Stomach (tissue), 9 donors: ENCODE data around the gene CFAP54. TPM values are rescaled to one million over a fixed set of nuclear protein-coding genes. Genes with fewer than 3 reads are reported as not detected.
A peak's percentile ranks its signal among the peaks of the same experiment; 100 is the strongest.

Experiments used
- DNase-seq, 2 donors: peaks; one replicate each; pipeline versions ENCODE4 v3.0.0 to v3.0.0-alpha.2; 2013 to 2019
- H3K27ac ChIP-seq, 5 donors: fragments of 200-600 bp in 4 of 5; sonication (generic) in 4 of 5; one replicate each; pipeline ENCODE4 v1.5.1; 2013 to 2019; ENCODE audit warnings: mild to moderate bottlenecking in 1 of 5, moderate library complexity in 1 of 5
- H3K27me3 ChIP-seq, 3 donors: fragments of 200-600 bp; sonication (generic); one replicate each; pipeline ENCODE4 v1.5.1; 2017 to 2019; ENCODE audit warnings: mixed run types in 1 of 3
- H3K36me3 ChIP-seq, 4 donors: fragments of 200-600 bp; sonication (generic); 1 replicate in 3 of 4; 2 replicates in 1 of 4; pipeline ENCODE4 v1.5.1; 2016 to 2019
- H3K4me1 ChIP-seq, 4 donors: fragments of 200-600 bp; sonication (generic); one replicate each; pipeline ENCODE4 v1.5.1; 2016 to 2019
- H3K4me3 ChIP-seq, 4 donors: fragments of 200-600 bp; sonication (generic) in 3 of 4; one replicate each; pipeline ENCODE4 v1.5.1; 2016 to 2019; ENCODE audit warnings: mild to moderate bottlenecking in 1 of 4
- H3K9me3 ChIP-seq, 4 donors: fragments of 200-600 bp; sonication (generic); one replicate each; pipeline ENCODE4 v1.5.1; 2016 to 2019
- EP300 ChIP-seq: sonication (generic); formaldehyde crosslinking; IDR thresholded peaks from one replicate; pipeline ENCODE4 v1.6.1; 2017; ENCODE audit warnings: antibody characterized with exemption
- POLR2A ChIP-seq, 4 donors: fragments of 450-650 bp; IDR thresholded peaks; one replicate each; pipeline ENCODE4 v1.6.1; 2016; ENCODE audit warnings: antibody characterized with exemption in 4 of 4, control low read depth in 2 of 4, mild to moderate bottlenecking in 1 of 4, moderate library complexity in 1 of 4
- POLR2AphosphoS5 ChIP-seq, 3 donors: sonication (generic); formaldehyde crosslinking; IDR thresholded peaks; one replicate each; pipeline ENCODE4 v1.6.1; 2016; ENCODE audit warnings: antibody characterized with exemption in 3 of 3
- WGBS, 5 donors: extraction: QIAGEN DNeasy Blood & Tissue Kit in 3 of 5; methylation state at CpG; one replicate each; pipeline versions ENCODE4 v1.1.5 to v1.1.7; 2013 to 2018; 5-methylcytosine and 5-hydroxymethylcytosine counted together
- intact Hi-C: fragments of 100-400 bp; cut with DNase I; formaldehyde crosslinking; loops from one replicate; pipeline ENCODE4 v1.15.1; 2023; ENCODE audit warnings: low total_unique reads
- polyA plus RNA-seq, 3 donors: library from polyadenylated mRNA; stranded (reverse); fragments of 200-250 nt; gene quantifications; one replicate each; pipeline ENCODE4 v1.2.3, GENCODE V29; 2013
- total RNA-seq, 5 donors: library from RNA; depleted of rRNA; stranded (reverse); fragments of >200 nt; gene quantifications; one replicate each; pipeline versions ENCODE4 v1.1.0 to v1.2.3, GENCODE V29; 2014 to 2016
- TF ChIP-seq, protein P1 (sequence below), 7 experiments: fragments of 450-650 bp in 4 of 7; fragments of 200-600 bp in 3 of 7; sonication (generic) in 3 of 7; IDR thresholded peaks; one replicate each; pipeline ENCODE4 v1.5.1; 2016 to 2019; ENCODE audit warnings: antibody characterized with exemption in 7 of 7, control low read depth in 2 of 7, mild to moderate bottlenecking in 1 of 7
- donor health status: healthy with polysubstance abuse.
- donor health status: Bipolar disorder and iron deficiency.
- donor health status: healthy.

Gene CFAP54
- total and polyA plus RNA-seq, 8 donors: 0.08 to 36.6 (median 3.0) TPM; not detected in 2

DNA sequence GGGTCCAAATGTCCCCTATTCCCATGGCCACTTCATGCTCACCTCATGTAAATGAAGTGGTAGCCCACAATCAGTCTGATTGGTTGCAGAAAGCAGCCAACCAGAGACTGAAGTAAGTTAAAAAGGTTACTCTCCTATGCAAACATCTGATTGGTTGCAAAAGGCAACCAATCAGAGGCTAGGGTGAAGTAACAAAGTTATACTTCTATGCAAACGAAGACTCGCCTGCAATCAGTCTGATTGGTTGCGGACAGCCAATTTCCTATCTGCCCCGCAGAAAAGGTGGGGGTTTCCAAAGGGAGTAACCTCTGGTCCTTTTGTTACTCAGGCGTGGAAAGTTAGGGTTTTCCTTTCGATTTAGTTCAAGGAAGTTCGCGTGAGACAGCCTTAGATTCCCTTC, 209.6 kb downstream of the CFAP54 start:
- Histone ChIP-seq H3K27me3 (no peaks in the 10 kb centered on the region), H3K4me1 (no peaks in the 10 kb centered on the region), H3K9me3 (no peaks in the 10 kb centered on the region), H3K4me3 (no peak overlapping the region), H3K36me3 (no peaks in the 10 kb centered on the region), H3K27ac (no peak overlapping the region)
- TF ChIP-seq POLR2AphosphoS5 (IDR thresholded peaks at IDR 0.05) (no peak), POLR2A (IDR thresholded peaks at IDR 0.05) (no peak), EP300 (no peak)
- TF ChIP-seq, protein P1, sequence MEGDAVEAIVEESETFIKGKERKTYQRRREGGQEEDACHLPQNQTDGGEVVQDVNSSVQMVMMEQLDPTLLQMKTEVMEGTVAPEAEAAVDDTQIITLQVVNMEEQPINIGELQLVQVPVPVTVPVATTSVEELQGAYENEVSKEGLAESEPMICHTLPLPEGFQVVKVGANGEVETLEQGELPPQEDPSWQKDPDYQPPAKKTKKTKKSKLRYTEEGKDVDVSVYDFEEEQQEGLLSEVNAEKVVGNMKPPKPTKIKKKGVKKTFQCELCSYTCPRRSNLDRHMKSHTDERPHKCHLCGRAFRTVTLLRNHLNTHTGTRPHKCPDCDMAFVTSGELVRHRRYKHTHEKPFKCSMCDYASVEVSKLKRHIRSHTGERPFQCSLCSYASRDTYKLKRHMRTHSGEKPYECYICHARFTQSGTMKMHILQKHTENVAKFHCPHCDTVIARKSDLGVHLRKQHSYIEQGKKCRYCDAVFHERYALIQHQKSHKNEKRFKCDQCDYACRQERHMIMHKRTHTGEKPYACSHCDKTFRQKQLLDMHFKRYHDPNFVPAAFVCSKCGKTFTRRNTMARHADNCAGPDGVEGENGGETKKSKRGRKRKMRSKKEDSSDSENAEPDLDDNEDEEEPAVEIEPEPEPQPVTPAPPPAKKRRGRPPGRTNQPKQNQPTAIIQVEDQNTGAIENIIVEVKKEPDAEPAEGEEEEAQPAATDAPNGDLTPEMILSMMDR (IDR thresholded peaks at IDR 0.05): no peak
- intact Hi-C loops: no loop called here
- DNase-seq: no peak
- WGBS, 5 donors: 91 to 95% (median 92%) methylated on average over 8 of the region's 8 CpGs

DNA sequence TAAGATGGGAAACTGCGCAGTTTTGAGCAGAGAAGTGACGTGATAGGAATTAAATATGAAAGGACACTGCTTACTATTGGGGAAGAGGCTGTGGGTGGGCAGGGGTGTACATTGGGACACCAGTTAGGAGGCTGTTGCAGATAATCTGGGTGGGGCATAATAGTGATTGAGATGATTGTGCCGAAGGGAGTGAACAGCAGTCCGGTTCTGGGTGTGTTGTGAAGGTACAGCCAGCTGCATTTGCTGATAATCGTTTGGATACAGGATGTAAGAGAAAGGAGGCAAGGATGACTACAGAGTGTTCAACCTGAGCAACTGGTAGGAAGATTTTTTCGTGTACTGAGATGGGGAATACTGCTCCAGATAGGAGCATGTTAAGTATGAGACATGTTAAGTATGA, 212.5 kb downstream of the CFAP54 start:
- Histone ChIP-seq H3K27ac (no peak overlapping the region), H3K27me3 (no peaks in the 10 kb centered on the region), H3K36me3 (no peaks in the 10 kb centered on the region), H3K4me1 (no peaks in the 10 kb centered on the region), H3K9me3 (no peaks in the 10 kb centered on the region), H3K4me3 (no peak overlapping the region)
- TF ChIP-seq POLR2A (IDR thresholded peaks at IDR 0.05) (no peak), POLR2AphosphoS5 (IDR thresholded peaks at IDR 0.05) (no peak), EP300 (no peak)
- TF ChIP-seq, protein P1 (IDR thresholded peaks at IDR 0.05): no peak
- WGBS, 5 donors: 61 to 78% (median 70%) methylated on average over 6 of the region's 6 CpGs
- DNase-seq: no peak
- intact Hi-C loops: no loop called here

DNA sequence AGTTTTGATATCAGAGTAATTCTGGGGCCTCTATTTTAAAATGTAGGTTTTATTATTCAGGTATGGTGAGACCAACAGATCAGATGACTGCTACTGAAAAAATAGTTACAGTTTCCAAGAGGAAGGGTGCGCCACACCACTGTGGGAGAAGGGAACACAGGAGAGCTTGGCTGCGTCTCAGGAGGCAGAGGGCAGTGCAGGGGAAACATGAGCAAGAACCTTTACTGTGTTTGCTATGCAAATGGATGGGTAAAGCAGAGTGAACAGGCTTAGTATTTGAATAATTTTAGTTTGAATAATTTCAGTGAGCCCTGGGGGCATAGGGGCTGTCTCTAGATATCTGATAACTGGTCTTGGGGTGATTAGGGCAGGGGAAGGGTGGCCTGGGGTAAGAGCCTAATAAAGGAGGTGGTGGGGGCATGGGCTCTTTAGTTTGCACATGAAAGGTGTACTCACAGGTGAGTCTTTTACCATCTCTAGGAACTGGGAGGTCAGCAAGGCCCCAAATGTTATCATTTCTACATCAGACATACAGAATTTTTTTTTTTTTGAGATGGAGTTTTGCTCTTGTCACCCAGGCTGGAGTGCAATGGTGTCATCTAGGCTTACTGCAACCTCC, 220.9 kb downstream of the CFAP54 start:
- DNase-seq: peak in 1 of 2 donors; percentile 23
- Histone ChIP-seq H3K4me1 (no peaks in the 10 kb centered on the region), H3K9me3 (no peaks in the 10 kb centered on the region), H3K27ac (no peak overlapping the region), H3K36me3 (no peaks in the 10 kb centered on the region), H3K27me3 (no peaks in the 10 kb centered on the region), H3K4me3 (no peak overlapping the region)
- 28 to 56% (median 54%) methylated on average over 2 of the region's 2 CpGs for WGBS, 5 donors
- intact Hi-C loops: no loop called here
- no peak for TF ChIP-seq POLR2A (IDR thresholded peaks at IDR 0.05)
- no peak for TF ChIP-seq POLR2AphosphoS5 (IDR thresholded peaks at IDR 0.05)
- TF ChIP-seq, protein P1 (IDR thresholded peaks at IDR 0.05): no peak

DNA sequence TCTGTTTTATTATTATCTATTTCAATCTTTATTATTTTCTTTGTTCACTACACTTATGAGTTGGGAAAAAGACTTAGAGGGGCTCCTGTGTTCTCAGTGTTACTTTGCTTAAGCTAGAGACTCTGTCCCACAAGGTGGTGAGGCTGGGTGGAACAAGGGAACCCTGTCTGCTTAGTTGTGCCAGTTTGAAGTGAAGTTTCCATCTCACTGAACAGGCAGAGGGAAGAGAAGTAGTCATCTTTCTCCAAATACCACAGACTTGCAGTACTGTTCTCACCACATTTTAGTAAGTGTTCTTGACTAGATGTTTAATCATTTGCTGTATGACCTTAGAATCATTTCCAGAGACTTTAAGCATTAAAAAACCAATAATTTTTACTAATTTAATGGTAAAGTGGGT, 222.0 kb downstream of the CFAP54 start:
- intact Hi-C loops: no loop called here
- Histone ChIP-seq H3K27me3 (no peaks in the 10 kb centered on the region), H3K9me3 (no peaks in the 10 kb centered on the region), H3K4me1 (no peaks in the 10 kb centered on the region), H3K36me3 (no peaks in the 10 kb centered on the region), H3K27ac (no peak overlapping the region), H3K4me3 (no peak overlapping the region)
- no peak for TF ChIP-seq POLR2A (IDR thresholded peaks at IDR 0.05)
- TF ChIP-seq EP300: no peak
- DNase-seq: no peak

DNA sequence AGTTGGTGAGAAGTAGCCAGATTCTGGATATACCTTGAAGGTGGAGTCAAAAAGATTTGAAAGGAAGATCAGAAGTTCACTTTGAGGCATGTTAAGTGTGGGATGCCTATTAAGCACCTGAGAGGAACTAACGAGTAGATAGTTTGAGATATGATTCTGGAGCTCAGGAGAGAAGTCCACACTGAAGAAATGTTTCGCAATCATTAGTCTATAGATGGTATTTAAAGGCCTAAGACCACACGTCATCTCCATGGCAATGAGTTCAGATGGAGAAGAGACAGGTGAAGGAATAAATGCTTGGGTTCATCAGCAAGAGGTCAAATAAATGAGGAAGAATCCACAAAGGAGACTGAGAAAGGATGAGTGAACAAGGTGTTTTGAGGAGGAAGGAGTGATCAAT, 224.8 kb downstream of the CFAP54 start:
- Histone ChIP-seq H3K4me3 (no peak overlapping the region), H3K36me3 (no peaks in the 10 kb centered on the region), H3K27me3 (no peaks in the 10 kb centered on the region), H3K4me1 (no peaks in the 10 kb centered on the region), H3K27ac (no peak overlapping the region), H3K9me3 (no peaks in the 10 kb centered on the region)
- WGBS, 5 donors: 70 to 84% (median 80%) methylated on average over 3 of the region's 3 CpGs
- intact Hi-C loops: no loop called here
- TF ChIP-seq POLR2A (IDR thresholded peaks at IDR 0.05) (no peak), EP300 (no peak), POLR2AphosphoS5 (IDR thresholded peaks at IDR 0.05) (no peak)
- TF ChIP-seq, protein P1 (IDR thresholded peaks at IDR 0.05): no peak
- no peak for DNase-seq
